GM21737 (cell line): ENCODE data around the gene CCDC146.
A peak's percentile ranks its signal among the peaks of the same experiment; 100 is the strongest.
"Not testable (repeated sequence)": the region's sequence is repeated elsewhere in the genome, so short reads cannot be mapped to it uniquely, and the experiment has no call there.

Source experiments
- ATAC-seq: cut with Tn5 transposase; IDR thresholded peaks from one replicate; pipeline ENCODE4 v1.9.1; 2021; ENCODE audit warnings: mild to moderate bottlenecking, moderate library complexity; ENCODE audit not compliant: unreplicated experiment

Gene CCDC146

GRCh38 chr7:77121860-77122681 lies at the start of gene CCDC146:
TSS of gene CCDC146 (plus strand) at chr7:77122615. CDS start at chr7:77167669, 45,054 bp downstream.
- ATAC-seq, result peak; percentile 98

GRCh38 chr7:77074786-77075396 lies 47.5 kb upstream of the CCDC146 start:
- ATAC-seq, result not testable (repeated sequence)

GRCh38 chr7:77077060-77077459 lies 45.4 kb upstream of the CCDC146 start:
- not testable (repeated sequence) for ATAC-seq

- not testable (repeated sequence) for ATAC-seq
These were observed 43.3 kb upstream of the CCDC146 start for GRCh38 chr7:77079112-77079511.

GRCh38 chr7:77079624-77080023 lies 42.8 kb upstream of the CCDC146 start:
- not testable (repeated sequence) for ATAC-seq

GRCh38 chr7:77080236-77080635 lies 42.2 kb upstream of the CCDC146 start:
- not testable (repeated sequence) for ATAC-seq

GRCh38 chr7:77082192-77082591 lies 40.2 kb upstream of the CCDC146 start:
- not testable (repeated sequence) for ATAC-seq

- not testable (repeated sequence) for ATAC-seq
These were observed 30.1 kb upstream of the CCDC146 start for GRCh38 chr7:77092301-77092700.

GRCh38 chr7:77100501-77100900 lies 21.9 kb upstream of the CCDC146 start:
- ATAC-seq, result not testable (repeated sequence)

GRCh38 chr7:77101187-77101586 lies 21.2 kb upstream of the CCDC146 start:
- ATAC-seq, result not testable (repeated sequence)

GRCh38 chr7:77102671-77103070 lies 19.7 kb upstream of the CCDC146 start:
- ATAC-seq, result not testable (repeated sequence)

- ATAC-seq, result not testable (repeated sequence)
These were observed 16.5 kb upstream of the CCDC146 start for GRCh38 chr7:77105904-77106303.

- not testable (repeated sequence) for ATAC-seq
These were observed 14.8 kb upstream of the CCDC146 start for GRCh38 chr7:77107659-77108058.

- ATAC-seq, result not testable (repeated sequence)
These were observed 14.1 kb upstream of the CCDC146 start for GRCh38 chr7:77108362-77108761.

GRCh38 chr7:77112719-77113306 lies 9.6 kb upstream of the CCDC146 start:
- not testable (repeated sequence) for ATAC-seq

- ATAC-seq, result not testable (repeated sequence)
These were observed 3.1 kb downstream of the CCDC146 start for GRCh38 chr7:77125486-77125885.

- not testable (repeated sequence) for ATAC-seq
These were observed 4.6 kb downstream of the CCDC146 start for GRCh38 chr7:77127009-77127408.

GRCh38 chr7:77128582-77129410 lies 6.4 kb downstream of the CCDC146 start:
- peak; percentile 68 for ATAC-seq

- not testable (repeated sequence) for ATAC-seq
These were observed 9.4 kb downstream of the CCDC146 start for GRCh38 chr7:77131781-77132180.

GRCh38 chr7:77138668-77139067 lies 16.3 kb downstream of the CCDC146 start:
- not testable (repeated sequence) for ATAC-seq

- not testable (repeated sequence) for ATAC-seq
These were observed 17.9 kb downstream of the CCDC146 start for GRCh38 chr7:77140291-77140690.
